GM12891 (cell line): ENCODE data around the gene GNAL.

Experiments
- DNase-seq: peaks from one replicate; pipeline ENCODE4 v3.0.0; 2011; ENCODE audit warnings: low spot score; ENCODE audit not compliant: insufficient read length
- FAIRE-seq: peaks from 2 replicates; lab custom pipeline; 2011; peaks lifted over from hg19 to GRCh38; lab: Jason Lieb, UNC
- PAX5 ChIP-seq: IDR thresholded peaks from 2 replicates; pipeline ENCODE4 v1.6.1; 2011; ENCODE audit warnings: low read length, moderate library complexity, mild to moderate bottlenecking; ENCODE audit not compliant: insufficient read depth, severe bottlenecking
- POLR2A ChIP-seq: IDR thresholded peaks from 2 replicates; pipeline ENCODE4 v1.6.1; 2011; ENCODE audit warnings: low read depth, low read length, control low read depth
- POLR2AphosphoS5 ChIP-seq: IDR thresholded peaks from 2 replicates; pipeline ENCODE4 v1.6.1; 2011; ENCODE audit warnings: low read depth, low read length, control low read depth
- POU2F2 ChIP-seq: IDR thresholded peaks from 2 replicates; pipeline ENCODE4 v1.6.1; 2011; ENCODE audit warnings: low read depth, mild to moderate bottlenecking, control low read depth, low read length, moderate library complexity
- SPI1 ChIP-seq: IDR thresholded peaks from 2 replicates; pipeline ENCODE4 v1.6.1; 2011; ENCODE audit warnings: low read depth, low read length, control low read depth
- TAF1 ChIP-seq: IDR thresholded peaks from 2 replicates; pipeline ENCODE4 v1.6.1; 2011; ENCODE audit warnings: low read depth, low read length, control low read depth

Gene GNAL

DNA sequence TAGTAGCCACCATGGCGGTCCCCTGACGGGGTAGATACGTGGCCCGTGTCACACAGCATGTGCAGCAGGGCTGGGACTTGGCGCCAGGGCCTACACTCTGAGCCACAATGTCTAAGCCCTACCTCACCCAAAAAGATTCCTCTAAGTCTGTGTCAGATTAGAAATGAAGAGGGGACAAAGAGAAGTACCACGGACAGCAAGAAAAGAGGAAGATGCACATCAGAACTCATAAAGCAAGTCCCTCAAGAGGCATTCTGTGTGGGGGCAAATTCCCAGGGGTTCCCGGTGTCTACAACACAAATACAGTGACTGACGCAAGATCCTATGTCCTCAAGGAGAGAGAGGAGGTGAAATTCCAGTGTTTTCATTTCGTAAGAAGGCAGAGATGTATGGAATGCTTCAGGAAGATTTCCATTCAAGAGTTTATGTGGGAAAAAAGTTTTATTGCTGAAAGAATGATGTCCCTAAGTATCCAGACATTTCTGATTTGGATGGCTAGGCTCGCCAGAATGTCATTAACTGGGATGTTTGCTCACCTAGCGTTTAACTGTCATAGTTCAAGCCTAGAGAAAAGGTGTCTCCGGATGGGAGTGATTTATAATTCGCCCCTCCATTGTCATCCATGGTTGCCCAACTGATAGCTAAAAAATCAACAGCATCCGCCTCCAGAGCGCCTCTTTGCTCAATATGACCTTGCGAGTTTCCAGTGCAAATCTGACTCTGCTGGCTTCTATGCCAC, 86.5 kb downstream of the GNAL start:
- TF ChIP-seq SPI1 (no peak), POLR2AphosphoS5 (no peak), PAX5 (no peak), POLR2A (no peak)
- DNase-seq (no peak), FAIRE-seq (no peak)

DNA sequence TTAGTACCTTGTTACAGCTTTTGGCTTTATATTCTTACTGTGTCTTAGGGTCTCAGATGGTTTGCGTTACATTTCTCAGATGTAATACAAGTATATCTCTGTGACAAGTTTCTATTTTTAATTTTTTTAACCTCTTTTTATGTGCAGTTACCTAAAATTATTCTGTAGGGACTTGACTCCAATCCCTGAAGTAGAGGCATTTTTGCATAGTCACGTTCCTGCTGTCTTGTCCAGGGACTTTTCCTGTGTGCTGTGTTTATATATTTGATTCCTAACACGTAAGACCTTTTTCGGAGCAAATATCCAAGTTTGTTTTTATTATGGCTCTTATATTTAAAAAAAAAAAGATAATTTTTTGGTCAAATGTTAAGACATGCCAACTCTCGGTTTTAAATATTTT, 91.0 kb downstream of the GNAL start:
- DNase-seq, result no peak
- FAIRE-seq, result no peak
- TF ChIP-seq SPI1, result no peak
- no peak for TF ChIP-seq TAF1

DNA sequence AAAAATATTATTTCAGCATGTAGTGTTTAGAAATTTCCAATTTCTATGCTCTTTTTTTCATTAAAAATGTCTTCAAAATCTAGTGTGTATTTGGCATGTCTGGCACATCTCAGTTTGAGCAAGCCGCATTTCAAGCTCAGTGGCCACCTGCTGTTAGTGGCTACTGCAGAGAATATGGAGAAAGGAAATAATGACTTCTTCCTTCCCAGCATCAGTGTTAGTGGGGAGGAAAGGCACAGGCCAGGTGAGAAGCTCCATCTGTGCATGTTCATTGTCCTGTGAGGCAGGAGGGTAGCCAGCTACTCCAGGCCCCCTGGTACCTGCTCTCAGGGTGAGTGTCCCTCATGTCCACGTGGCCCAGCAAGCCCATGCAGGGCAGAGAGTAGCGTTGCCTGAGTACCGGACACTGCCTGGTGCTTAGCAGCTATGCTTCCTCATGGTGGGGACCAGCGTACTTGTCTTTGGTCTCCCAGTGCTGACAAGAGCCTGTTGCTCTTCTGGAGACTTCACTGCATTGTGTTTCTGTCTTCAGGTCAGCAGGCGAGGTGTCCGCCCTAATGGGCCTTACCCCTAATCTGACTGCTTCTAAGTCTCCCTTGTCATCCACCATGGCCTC, 94.8 kb downstream of the GNAL start:
- TF ChIP-seq PAX5 (no peak), POLR2A (no peak), TAF1 (no peak), POLR2AphosphoS5 (no peak), SPI1 (no peak), POU2F2 (no peak)
- DNase-seq (no peak), FAIRE-seq (no peak)

DNA sequence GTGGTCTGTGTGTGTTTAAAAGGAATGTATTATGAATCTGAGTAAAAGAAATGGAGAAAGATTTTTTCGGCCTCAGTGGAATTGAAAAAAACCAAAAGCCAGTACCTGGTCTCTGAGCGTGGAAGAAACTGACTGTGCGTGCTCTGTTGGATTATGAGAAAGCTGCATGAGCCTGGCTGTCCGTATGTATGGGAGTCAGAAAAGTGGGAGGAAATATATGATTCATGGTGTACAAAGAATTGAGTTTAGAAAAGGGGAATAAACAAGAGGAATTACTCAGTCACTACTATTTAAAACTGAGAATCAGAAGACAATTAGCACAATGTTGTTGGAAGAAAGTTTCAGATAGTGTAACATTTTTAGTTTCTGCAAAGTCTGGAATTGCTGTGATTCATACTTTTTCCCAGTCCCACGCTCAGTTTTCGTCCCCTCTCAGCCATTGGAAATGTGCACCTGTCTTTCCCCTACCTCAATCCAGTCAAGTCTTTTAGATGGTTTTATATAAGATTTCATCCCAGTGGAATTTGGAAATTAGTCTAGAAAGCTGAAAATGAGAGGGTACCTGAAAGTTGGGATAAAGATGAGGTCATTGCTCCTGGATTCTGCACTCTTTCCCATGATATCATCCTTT, 95.7 kb downstream of the GNAL start:
- FAIRE-seq (no peak), DNase-seq (no peak)
- TF ChIP-seq POLR2AphosphoS5 (no peak), POLR2A (no peak), PAX5 (no peak)

DNA sequence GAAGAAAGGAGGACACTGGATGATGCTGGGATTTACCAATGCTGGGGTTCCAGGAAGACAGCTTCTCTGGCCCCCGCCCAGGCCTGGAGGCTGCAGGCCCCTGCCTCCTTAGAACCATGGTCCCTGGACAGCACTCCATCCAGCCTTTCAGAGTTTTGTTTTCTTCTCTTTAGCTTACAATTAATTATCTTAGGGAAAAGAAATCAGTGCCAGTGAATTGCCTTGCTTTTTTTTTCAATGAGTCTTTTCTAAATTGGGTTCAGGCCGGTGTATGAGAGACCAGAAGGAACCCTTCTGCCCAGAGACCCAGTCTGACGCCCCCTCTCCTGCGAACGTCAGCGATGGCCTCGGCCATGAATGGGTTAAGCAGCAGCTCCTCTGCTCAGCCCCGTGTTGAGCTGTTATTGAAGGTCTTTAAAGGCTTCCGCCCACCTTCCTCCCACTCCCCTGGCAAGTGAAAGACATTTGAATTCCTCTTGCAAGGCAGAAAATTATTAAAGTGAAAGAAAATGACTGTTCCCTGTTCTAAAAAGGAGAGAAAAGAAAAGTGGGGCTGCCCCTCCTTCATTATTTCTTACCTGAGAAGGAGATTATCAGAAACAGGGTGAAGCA, 96.5 kb downstream of the GNAL start:
- TF ChIP-seq POU2F2, result no peak
- TF ChIP-seq POLR2A, result no peak
- TF ChIP-seq SPI1, result no peak
- TF ChIP-seq TAF1, result no peak
- no peak for TF ChIP-seq POLR2AphosphoS5
- no peak for TF ChIP-seq PAX5
- no peak for DNase-seq
- no peak for FAIRE-seq

DNA sequence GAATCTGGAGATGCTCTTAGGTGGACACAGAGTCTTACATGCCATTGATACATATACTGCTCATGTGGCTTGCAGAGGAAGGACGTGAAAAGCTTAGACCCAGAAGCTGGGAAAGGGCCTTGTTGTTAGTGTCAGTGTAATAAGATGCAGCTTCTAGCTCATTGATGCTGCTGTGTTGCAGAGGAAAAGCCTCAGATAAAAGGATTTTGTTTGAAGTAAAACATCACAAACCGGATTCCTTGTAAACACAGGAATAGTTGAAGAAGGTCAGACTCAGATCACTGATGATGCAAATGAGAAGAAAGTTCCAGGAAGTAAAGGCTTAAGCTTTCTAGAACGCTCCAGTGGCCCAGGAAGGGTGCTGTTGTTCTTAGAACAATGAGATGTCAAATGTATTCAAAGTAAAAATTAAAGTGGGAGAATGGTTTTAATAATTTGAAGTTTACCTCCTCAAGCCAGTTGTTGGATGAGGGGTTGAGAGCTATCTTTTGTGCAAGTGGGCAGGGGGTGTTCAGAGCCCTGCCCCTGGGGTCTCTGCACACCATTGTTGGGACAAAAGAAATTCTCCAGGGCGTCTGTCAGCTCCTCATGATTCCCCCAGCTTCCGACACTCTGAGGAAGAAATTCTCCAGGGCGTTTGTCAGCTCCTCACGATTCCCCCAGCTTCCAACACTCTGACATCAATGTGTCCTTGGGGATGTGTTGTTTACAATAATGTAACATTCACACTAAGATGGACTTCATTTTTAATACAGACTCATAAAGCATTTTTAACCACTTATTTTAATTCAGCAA, 100.8 kb downstream of the GNAL start:
- TF ChIP-seq PAX5, result no peak
- TF ChIP-seq POU2F2, result no peak
- no peak for TF ChIP-seq SPI1
- TF ChIP-seq TAF1, result no peak
- no peak for TF ChIP-seq POLR2AphosphoS5
- no peak for TF ChIP-seq POLR2A
- DNase-seq (no peak), FAIRE-seq (no peak)

DNA sequence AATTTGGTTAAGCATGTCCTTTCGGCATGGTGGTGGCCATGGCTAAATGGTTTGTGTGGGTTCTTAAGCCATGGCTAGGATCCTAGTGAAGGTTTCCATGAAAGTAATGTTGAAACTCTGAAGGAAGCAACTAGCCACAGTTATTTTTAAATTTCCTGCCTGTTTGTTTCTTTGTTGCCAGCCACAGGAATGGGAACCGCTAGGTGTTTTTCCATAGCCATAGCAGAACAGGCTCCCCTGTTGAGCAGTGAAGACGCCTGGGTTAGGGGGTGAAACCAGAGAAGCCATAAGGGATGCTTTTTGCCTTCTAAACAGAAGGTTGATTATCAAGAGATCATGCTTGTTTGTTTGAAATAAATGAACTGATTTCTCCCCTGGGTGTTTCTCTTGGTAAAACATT, 102.1 kb downstream of the GNAL start:
- FAIRE-seq (no peak), DNase-seq (no peak)
- TF ChIP-seq POU2F2 (no peak), POLR2AphosphoS5 (no peak), TAF1 (no peak), SPI1 (no peak), PAX5 (no peak), POLR2A (no peak)

DNA sequence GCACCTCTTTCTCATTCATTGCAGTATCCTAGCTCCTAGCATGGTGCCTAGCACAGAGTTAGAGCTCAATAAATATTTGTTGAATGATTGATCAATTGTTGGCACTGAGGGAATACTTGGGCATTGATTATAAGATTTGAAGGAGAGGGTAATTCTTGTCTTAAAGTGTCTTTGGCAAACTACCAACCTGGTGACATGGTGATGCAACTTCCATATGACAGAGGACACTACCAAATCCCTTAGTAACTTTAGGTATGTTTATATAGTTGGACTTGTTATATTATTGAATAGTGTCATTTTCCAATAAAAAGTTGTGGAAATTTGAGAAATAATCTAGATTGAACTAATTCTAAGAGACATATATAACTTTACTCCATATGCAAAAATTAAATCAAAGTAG, 103.6 kb downstream of the GNAL start:
- FAIRE-seq, result no peak

DNA sequence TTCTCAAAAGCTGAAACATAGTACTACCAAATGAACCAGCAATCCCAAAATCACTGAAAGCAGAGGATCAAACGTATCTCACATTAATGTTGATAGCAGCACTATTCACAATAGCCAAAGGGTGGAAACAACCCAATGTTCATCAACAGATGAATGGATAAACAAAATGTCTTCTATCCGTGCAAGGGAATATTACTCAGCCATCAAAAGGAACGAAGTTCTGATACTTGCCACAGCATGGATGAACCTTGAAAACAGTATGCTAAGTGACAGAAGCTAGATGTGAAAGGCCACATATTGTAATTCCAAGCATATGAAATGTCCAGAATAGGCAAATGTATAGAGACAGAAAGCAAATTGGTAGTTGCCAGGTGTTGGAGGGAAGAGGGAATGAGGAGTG, 105.1 kb downstream of the GNAL start:
- DNase-seq (no peak), FAIRE-seq (no peak)
- no peak for TF ChIP-seq TAF1
- no peak for TF ChIP-seq SPI1
- no peak for TF ChIP-seq POLR2A
- no peak for TF ChIP-seq POLR2AphosphoS5
- no peak for TF ChIP-seq POU2F2
- no peak for TF ChIP-seq PAX5

More for the DNA sequence above, 103.6 kb downstream of the GNAL start:
- TF ChIP-seq SPI1 (no peak), POU2F2 (no peak), POLR2A (no peak), POLR2AphosphoS5 (no peak), TAF1 (no peak), PAX5 (no peak)
- no peak for DNase-seq
